ENCODE results near the gene IVD.

The IVD gene

GRCh38 chr15:40358471-40359353 lies 46.9 kb upstream of the IVD start:
- H3K27me3 ChIP-seq (ENCODE audit: insufficient read depth, poor library complexity, severe bottlenecking), result no peaks in the 10 kb centered on the region

DNA sequence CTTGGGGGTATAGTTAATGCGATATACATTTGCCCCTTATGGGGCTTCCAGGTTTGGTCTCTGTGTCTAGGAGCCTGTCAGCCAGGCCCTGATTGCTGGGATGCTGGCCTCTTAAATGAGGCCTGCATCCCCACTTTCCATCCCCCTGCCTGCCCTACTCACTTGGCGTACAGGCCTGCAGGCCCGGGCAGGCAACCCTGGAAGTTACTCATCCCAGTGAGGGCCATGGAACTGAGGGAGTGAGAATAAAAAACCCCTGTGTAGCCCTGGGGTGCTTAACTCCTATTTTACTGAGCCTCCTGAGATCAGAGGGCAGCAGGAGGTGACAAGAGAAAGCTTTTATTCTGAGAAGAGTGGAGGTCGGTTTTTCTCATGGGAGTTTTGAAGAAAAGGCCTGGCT lies 45.6 kb upstream of the IVD start:
- ATAC-seq (ENCODE audit: low read depth) (peak; percentile 71), DNase-seq (ENCODE audit: low spot score) (peak; percentile 83)
- TF ChIP-seq CTCF (IDR thresholded peaks at IDR 0.05; ENCODE audit: poor library complexity, severe bottlenecking), result no peak
- no peaks in the 10 kb centered on the region for H3K36me3 ChIP-seq (ENCODE audit: low read depth)
- H3K27ac ChIP-seq (ENCODE audit: poor library complexity, severe bottlenecking), result peak overlapping the region; percentile 43
- no peaks in the 10 kb centered on the region for H3K9me3 ChIP-seq (ENCODE audit: severe bottlenecking)
- no peak overlapping the region for H3K4me3 ChIP-seq (ENCODE audit: severe bottlenecking)
- H3K27me3 ChIP-seq (ENCODE audit: insufficient read depth, poor library complexity, severe bottlenecking), result no peaks in the 10 kb centered on the region
- H3K4me1 ChIP-seq (ENCODE audit: insufficient read depth, poor library complexity, severe bottlenecking), result peaks cover 20% of the 10 kb centered on the region

More at GRCh38 chr15:40358471-40359353, 46.9 kb upstream of the IVD start:
- Histone ChIP-seq H3K36me3 (ENCODE audit: low read depth) (no peaks in the 10 kb centered on the region), H3K4me1 (ENCODE audit: insufficient read depth, poor library complexity, severe bottlenecking) (peaks cover 20% of the 10 kb centered on the region), H3K9me3 (ENCODE audit: severe bottlenecking) (no peaks in the 10 kb centered on the region), H3K4me3 (ENCODE audit: severe bottlenecking) (peak overlapping the region; percentile 38), H3K27ac (ENCODE audit: poor library complexity, severe bottlenecking) (peak overlapping the region; percentile 43)
- ATAC-seq (ENCODE audit: low read depth) (peak; percentile 9; the same call in 2 of the 3 replicates), DNase-seq (ENCODE audit: low spot score) (peak; percentile 80)
- peak; percentile 34 for TF ChIP-seq CTCF (IDR thresholded peaks at IDR 0.05; ENCODE audit: poor library complexity, severe bottlenecking)

GRCh38 chr15:40361640-40362039 lies 44.0 kb upstream of the IVD start:
- peaks cover 20% of the 10 kb centered on the region for H3K4me1 ChIP-seq (ENCODE audit: insufficient read depth, poor library complexity, severe bottlenecking)
- H3K27ac ChIP-seq (ENCODE audit: poor library complexity, severe bottlenecking), result no peak overlapping the region
- no peaks in the 10 kb centered on the region for H3K9me3 ChIP-seq (ENCODE audit: severe bottlenecking)
- no peaks in the 10 kb centered on the region for H3K27me3 ChIP-seq (ENCODE audit: insufficient read depth, poor library complexity, severe bottlenecking)
- no peaks in the 10 kb centered on the region for H3K36me3 ChIP-seq (ENCODE audit: low read depth)
- DNase-seq (ENCODE audit: low spot score) (no peak), ATAC-seq (ENCODE audit: low read depth) (no peak)
- no peak overlapping the region for H3K4me3 ChIP-seq (ENCODE audit: severe bottlenecking)
- no peak for TF ChIP-seq CTCF (IDR thresholded peaks at IDR 0.05; ENCODE audit: poor library complexity, severe bottlenecking)

GRCh38 chr15:40363611-40364010 lies 42.0 kb upstream of the IVD start:
- no peaks in the 10 kb centered on the region for H3K9me3 ChIP-seq (ENCODE audit: severe bottlenecking)
- DNase-seq (ENCODE audit: low spot score), result no peak

More at GRCh38 chr15:40363611-40364010, 42.0 kb upstream of the IVD start:
- Histone ChIP-seq H3K36me3 (ENCODE audit: low read depth) (no peaks in the 10 kb centered on the region), H3K27ac (ENCODE audit: poor library complexity, severe bottlenecking) (no peak overlapping the region), H3K27me3 (ENCODE audit: insufficient read depth, poor library complexity, severe bottlenecking) (no peaks in the 10 kb centered on the region), H3K4me3 (ENCODE audit: severe bottlenecking) (no peak overlapping the region), H3K4me1 (ENCODE audit: insufficient read depth, poor library complexity, severe bottlenecking) (peaks cover 18% of the 10 kb centered on the region)
- TF ChIP-seq CTCF (IDR thresholded peaks at IDR 0.05; ENCODE audit: poor library complexity, severe bottlenecking), result no peak
- no peak for ATAC-seq (ENCODE audit: low read depth)
